HG03280 (cell line): ENCODE measurements around the gene SLC35F2.
A peak's percentile ranks its signal among the peaks of the same experiment; 100 is the strongest.
"Not testable (repeated sequence)": the region's sequence is repeated elsewhere in the genome, so short reads cannot be mapped to it uniquely, and the experiment has no call there.

Experiments
- ATAC-seq: cut with Tn5 transposase; IDR thresholded peaks from one replicate; pipeline ENCODE4 v1.9.1; 2021; ENCODE audit warnings: mild to moderate bottlenecking, moderate library complexity; ENCODE audit not compliant: unreplicated experiment

SLC35F2 gene, protein sequence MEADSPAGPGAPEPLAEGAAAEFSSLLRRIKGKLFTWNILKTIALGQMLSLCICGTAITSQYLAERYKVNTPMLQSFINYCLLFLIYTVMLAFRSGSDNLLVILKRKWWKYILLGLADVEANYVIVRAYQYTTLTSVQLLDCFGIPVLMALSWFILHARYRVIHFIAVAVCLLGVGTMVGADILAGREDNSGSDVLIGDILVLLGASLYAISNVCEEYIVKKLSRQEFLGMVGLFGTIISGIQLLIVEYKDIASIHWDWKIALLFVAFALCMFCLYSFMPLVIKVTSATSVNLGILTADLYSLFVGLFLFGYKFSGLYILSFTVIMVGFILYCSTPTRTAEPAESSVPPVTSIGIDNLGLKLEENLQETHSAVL

GRCh38 chr11:107858217-107859070 lies at the start of gene SLC35F2:
SLC35F2 (minus strand) TSS chr11:107858787; CDS start chr11:107858767, 20 bp downstream.
- peak; percentile 87 for ATAC-seq

GRCh38 chr11:107908211-107908610 lies 49.6 kb upstream of the SLC35F2 start:
- ATAC-seq: no peak

- peak; percentile 91 for ATAC-seq
These were observed 39.7 kb upstream of the SLC35F2 start for GRCh38 chr11:107898270-107898669.

DNA sequence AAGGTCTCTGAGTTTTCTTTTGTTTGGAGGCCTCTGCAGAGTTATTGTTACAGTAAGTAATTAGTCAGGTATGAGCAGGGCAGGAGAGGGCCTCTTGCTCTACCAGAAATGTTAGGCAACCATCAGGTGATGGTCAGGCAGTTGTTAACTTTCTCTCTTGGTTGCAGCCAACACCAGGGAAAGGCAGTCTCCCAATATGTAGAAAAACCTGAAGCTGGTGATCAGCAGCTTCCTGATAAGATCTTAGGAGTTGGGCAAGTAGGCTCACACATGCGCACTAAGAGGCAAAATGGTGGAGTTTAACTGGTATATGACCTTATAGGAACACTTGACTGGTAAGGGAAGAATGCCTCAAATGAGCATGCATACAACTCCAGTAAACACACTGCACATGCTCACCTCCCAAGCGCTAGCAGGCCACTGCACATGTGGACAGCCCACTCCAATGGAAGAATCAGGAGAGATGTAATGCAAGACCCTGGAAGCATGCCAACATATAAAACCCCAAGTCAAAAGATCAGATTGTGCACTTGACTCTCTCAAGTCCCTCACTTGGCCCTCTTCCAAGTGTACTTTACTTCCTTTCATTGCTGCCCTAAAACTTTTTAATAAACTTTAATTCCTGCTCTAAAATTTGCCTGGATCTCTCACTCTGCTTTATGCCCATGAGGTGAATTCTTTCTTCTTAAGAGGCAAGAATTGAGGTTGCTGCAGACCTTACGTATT lies 23.7 kb upstream of the SLC35F2 start:
- ATAC-seq: no peak

DNA sequence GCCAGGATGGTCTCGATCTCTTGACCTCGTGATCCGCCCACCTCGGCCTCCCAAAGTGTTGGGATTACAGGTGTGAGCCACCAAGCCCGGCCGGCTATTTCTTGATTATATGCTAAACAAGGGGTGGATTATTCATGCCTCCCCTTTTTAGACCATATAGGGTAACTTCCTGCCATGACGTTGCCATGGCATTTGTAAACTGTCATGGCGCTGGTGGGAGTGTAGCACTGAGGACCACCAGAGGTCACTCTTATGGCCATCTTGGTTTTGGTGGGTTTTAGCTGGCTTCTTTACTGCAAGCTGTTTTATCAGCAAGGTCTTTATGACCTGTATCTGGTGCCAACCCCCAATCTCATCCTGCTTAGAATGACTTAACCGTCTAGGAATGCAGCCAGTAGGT lies 22.9 kb upstream of the SLC35F2 start:
- not testable (repeated sequence) for ATAC-seq

GRCh38 chr11:107876141-107876540 lies 17.6 kb upstream of the SLC35F2 start:
- no peak for ATAC-seq

GRCh38 chr11:107864591-107864990 lies 6.0 kb upstream of the SLC35F2 start:
- ATAC-seq: no peak

DNA sequence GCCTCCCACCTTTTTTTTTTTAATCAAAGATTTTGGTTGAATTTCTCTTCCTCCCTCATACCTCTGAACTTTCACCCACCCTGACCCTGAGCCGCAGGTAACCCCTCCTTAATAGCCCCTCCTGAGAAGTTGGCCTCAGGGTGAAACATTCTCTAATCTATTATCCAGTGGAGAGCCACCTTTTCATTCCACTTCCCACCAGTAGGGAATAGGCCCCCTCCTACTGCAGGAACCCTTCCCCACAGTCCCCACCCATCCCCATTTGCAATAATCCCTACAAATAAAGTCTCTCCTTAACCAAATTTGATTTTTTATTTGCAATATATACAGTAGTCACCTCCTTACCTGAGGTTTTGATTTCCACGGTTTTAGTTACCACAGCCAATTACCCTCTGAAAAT lies 2.1 kb upstream of the SLC35F2 start:
- no peak for ATAC-seq

GRCh38 chr11:107860240-107860620 lies 1.6 kb upstream of the SLC35F2 start:
- ATAC-seq: not testable (repeated sequence)

- peak; percentile 28 for ATAC-seq
These were observed 1.1 kb upstream of the SLC35F2 start for GRCh38 chr11:107859459-107860239.

GRCh38 chr11:107857550-107858216 lies 904 bp downstream of the SLC35F2 start:
- ATAC-seq: no peak

DNA sequence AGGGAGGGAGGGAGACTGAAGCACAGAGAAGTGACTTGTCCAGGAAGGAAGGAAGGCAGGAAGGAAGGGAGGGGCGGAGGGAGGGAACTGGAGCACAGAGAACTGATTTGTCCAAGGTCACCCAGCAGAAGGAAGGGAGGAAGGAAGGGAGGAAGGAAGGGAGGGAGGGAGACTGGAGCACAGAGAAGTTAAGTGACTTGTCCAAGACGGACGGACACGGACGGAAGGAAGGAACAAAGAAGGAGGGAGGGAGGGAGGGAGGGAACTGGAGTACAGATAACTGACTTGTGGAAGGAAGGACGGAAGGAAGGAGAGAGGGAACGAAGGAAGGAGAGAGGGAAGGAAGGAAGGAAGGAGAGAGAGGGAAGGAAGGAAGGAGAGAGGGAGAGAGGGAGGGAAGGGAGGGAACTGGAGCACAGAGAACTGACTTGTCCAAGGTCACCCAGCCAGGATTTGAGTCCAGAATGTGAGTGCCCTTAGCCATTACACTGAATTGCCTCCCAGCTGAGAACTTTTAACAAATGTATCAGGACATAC lies 1.5 kb downstream of the SLC35F2 start:
- no peak for ATAC-seq

DNA sequence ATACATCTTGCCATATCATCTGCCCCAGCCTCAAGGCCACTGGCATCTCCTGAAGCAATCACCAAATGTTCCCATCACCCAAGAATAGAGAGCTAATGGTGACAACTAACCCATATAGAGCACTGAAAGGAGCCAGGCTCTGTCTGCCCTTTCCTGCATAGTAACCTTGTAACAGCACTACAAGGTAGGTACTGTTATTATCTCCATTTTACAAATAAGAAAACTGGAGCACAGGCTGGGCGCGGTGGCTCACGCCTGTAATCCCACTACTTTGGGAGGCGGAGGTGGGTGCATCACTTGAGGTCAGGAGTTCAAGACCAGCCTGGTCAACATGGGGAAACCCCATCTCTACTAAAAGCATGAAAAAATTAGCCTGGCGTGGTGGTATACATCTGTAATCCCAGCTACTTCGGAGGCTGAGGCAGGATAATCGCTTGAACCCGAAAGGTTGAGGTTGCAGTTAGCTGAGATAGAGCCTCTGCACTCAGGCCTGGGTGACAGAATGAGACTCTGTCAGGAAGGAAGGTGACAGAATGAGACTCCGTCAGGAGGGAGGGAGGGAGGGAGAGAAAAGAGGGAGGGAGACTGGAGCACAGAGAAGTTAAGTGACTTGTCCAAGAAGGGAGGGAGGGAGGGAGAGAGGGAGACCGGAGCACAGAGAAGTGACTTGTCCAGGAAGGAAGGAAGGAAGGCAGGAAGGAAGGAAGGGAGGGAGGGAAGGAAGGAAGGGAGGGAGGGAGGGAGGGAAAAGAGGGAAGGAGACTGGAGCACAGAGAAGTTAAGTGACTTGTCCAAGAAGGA lies 2.2 kb downstream of the SLC35F2 start:
- no peak for ATAC-seq

DNA sequence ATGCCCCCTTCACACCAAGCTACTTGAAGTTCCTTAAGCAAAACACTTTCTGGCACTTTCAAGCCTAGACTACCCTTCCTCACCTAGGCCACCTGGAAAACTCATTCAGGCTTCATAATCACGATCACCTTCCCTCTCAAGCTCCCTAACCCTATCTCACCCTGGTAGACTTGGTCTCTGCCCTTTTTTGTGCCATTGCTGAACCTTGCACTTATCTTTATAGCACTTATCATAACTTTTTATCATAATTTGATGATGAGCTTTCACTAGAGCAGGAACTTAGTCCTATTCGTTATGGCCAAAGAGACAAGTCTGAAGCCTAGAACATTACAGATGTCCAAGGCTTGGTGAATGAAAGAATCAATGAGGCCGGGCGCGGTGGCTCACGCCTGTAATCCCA lies 5.5 kb downstream of the SLC35F2 start:
- ATAC-seq: no peak

GRCh38 chr11:107851704-107852310 lies 6.8 kb downstream of the SLC35F2 start:
- no peak for ATAC-seq

DNA sequence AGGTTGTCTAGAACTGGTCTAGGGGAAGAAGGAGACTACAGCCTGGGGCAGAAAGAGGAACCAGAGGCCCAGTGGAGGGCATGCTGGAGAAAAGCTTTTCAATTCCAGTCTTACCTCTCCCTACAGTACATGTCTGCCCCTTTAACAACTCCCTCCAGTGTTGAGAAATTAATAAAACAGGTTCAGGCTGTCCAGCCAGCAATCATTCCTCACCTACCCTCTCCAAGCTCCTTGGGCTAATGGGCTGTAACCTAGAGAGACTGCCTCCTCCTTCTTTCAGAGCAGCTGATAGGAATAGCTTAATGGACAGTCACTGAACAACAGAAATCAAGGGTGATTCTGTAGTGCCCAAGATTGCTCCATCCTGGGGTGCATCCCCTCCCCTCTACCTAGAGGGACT lies 8.8 kb downstream of the SLC35F2 start:
- no peak for ATAC-seq

DNA sequence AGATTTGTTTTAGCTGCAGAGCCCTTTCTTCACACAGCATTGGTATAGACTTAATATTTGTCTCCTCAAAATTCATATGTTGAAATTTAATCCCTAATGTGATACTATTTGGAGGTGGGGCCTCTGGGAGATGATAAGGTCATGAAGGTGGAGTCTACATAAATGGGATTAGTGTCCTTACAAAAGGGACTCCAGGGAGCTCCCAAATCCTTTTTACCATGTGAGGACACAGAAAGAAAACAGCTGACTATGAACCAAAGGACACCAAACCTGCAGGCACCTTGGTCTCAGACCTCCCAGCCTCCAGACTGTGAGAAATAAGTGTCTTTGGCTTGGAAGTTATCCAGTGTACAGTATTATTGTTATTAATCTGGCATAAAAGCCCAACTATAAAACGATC lies 10.2 kb downstream of the SLC35F2 start:
- no peak for ATAC-seq

DNA sequence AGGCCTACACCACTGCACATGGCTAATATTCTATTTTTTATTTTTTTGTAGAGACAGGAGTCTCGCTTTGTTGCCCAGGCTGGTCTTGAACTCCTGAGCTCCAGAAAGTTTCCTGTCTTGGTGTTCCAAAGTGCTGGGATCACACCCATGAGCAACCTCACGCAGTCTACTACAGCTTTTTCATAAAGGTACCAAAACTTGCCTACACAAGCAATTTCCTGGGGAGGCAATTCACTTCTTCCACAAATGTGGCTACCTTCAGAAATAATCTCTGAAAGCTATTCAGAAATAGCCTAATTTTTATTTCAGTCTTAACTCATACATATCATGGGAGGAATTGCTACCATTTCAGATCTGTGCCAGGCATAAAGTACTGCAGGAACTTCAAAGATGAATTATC lies 11.4 kb downstream of the SLC35F2 start:
- ATAC-seq: no peak

GRCh38 chr11:107844041-107844440 lies 14.5 kb downstream of the SLC35F2 start:
- ATAC-seq: no peak
